Measurements from ENCODE around the gene CCL25.
"Not testable (repeated sequence)": the region's sequence is repeated elsewhere in the genome, so short reads cannot be mapped to it uniquely, and the experiment has no call there.

Gene CCL25

DNA sequence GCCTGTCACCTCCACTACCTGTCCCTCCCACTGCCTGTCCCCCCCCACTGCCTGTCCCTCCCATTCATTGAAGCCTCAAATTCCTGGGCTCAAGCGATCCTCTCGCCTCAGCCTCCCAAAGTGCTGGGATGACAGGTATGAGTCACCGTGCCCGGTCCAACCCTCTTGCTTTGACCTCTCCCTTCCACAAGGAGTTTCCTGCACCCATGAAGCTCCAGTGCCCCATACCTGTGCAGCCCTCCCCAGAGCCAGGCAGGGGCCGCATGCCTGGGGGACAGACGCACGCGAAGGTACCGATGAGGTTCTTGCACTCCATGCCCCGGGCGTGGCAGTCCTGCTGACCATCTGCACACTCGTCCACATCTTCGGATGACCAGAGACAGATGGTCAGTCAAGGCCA, 34.3 kb downstream of the CCL25 start:
- no peak for DNase-seq

DNA sequence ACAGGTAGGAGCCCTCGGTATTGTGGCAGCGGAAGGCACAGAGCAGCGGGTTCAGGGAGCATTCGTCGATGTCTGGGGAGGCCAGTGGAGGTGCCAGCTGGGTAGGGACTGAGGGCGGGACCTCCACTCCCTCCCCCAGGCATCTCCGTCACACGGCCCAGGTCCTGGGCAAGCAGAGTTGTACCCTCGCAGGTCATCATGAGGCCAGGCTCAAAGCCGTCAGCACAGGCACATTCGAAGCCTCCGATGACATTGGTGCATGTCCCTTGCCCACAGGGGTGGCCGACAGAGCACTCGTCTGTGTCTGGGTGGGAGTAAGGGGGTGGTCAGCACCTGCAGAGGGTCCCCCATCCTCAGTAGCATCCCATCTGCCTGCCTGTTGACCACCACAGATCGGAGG, 35.3 kb downstream of the CCL25 start:
- no peak for DNase-seq

DNA sequence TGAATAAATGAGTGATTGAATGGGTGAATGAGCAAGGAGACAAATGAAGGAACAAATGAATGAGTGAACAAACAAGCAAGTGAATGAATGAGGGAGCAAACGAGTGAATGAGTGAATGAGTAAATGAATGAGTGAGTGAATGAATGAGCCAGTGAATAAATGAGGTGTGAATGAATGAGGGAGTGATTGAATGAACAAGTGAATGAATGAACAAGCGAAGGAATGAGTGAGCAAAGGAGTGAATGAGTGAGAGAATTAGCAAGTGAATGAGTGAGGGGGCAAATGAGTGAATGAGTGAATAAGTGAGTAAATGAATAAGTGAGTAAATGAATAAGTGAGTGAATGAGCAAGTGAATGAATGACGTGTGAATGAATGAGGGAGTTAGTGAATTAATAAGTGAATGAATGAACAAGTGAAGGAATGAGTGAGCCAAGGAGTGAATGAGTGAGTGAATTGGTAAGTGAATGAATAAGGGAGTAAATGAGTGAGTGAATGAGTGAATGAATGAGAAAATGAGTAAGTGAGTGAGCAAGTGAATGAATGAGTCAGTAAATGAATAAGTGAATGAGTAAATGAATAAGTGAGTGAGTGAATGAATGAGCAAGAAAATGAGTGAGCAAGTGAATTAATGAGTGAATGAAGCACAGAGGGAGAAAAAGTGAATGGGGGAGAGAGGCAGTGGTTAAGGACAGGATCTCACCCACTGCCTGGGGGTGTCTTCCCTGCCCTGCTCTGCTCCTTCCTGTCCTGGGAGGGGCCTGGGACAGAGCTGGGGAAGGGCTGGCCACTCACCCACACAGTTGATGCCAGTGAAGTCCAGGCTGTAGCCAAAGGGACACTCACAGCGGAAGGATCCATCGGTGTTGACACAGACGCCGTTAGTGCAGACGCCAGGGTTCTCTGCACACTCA, 36.4 kb downstream of the CCL25 start:
- DNase-seq, result no peak

DNA sequence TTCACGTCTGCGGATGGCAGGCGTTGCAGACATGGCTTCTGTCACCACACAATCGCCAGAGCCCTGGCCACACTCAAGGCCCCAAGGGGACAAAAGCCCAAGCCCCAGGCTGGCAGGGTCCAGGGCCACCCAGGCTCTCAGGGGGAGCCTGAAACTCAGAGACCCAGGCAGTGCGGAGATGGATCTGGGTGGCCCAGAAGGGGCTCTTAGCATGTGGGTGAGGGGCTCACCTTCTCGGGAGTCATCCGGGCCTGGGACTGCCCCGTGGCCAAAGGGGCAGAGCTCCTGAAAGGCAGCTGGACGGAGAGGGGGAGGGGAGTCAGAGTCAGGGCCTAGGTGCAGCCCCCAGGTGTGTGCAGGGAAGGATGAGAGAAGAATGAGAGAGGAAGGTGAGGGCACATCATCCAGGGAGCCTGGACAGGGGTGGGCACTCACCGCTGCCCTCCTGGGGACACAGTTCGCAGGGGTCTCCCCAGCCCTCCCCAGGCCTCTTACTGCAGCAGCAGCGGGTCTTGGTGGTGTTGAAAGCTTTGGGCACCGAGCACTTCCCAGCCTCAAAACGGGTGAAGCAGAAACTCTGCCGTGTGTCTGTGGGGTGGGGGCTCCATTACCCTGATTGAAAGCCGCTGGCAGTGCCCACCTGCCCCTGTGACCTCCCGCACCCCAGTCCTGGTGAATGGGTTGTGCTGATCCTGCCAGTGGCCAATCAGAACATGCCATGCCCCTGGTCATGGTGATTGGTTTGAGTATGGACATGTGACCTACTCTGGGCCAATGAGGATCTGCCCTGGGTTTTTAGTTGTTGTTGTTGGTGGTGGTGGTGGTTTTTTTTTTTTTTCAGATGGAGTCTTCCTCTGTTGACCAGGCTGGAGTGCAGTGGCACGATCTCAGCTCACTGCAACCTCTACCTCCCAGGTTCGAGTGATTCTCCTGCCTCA, 37.4 kb downstream of the CCL25 start:
- DNase-seq, result no peak

DNA sequence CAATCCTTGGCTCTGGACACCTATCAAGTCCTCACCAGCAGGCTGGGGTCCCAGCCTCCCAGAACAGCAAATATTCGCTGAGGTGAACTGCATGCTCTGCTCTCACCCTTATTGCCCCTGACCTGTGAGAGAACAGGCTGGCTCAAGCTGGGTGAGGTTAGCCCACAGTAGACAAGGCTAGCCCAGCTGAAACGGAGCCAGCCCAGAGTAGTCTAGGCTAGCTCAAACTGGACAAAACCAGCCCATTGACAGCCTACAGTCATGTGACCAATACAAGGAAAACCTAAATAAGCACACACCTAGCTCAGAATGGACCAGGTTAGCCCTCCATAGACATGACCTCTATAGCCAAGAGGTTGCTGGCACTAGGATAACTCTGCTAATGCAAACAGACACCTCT, 38.4 kb downstream of the CCL25 start:
- DNase-seq, result no peak

DNA sequence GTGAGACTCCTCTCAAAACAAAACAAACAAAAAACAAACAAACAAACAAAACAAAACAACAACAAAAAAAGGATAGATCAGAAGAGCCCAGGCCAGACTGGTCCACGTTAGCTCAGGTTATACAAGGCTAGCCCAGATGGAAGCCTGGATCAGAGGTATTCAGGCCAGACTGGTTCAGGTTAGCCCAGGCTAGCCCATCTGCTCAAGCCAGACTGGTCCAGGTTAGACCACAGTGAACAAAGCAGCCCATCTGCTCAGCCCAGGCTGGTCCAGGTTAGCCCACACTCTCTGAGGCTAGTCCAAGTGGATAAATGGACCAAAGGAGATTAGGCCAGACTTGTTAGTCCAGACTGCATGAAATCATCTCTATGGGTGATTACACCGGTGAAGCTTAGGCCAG, 41.2 kb downstream of the CCL25 start:
- DNase-seq, result no peak

DNA sequence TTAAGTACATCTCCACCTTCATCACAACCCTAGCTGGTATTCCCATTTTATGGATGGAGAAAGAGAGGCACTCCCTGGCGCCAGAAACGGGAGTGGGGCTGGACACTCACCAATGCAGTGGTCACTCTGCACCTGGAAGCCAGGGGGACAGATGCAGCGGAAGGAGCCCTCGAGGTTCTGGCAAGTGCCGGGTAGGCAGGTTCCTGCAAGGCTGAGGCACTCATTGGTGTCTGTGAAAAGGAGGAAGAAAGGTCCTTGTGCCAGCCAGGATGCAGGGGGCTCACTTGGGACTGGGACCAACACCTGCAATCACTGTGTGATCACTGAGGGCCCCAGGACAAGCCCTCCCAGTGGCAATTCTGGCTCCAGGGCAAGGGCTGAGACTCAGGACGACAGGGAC, 41.8 kb downstream of the CCL25 start:
- peak in 1 of 2 experiments; percentile 37 for DNase-seq

DNA sequence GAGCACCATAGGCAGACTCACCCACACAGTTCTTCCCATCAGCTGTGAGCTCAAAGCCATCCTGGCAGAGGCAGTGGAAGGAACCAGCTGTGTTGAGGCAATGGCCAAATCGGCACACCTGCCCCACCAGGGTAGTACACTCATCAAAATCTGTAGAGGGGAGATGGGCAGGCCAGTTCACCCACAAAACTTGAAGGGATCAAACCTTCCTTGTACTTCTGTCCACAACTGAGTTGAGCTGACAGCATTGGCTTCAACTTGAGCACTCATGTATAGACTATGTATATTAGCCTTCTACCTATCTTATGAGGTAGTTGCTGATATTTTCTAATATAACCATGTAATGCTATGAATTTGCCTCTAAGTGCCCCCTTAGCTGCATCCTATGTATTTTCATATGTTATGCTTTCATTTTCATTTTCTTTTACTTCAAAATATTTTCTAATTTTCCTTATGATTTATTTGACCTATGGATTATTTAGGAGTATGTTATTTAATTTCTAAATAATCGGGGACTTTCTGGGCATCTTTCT, 42.9 kb downstream of the CCL25 start:
- DNase-seq, result no peak

DNA sequence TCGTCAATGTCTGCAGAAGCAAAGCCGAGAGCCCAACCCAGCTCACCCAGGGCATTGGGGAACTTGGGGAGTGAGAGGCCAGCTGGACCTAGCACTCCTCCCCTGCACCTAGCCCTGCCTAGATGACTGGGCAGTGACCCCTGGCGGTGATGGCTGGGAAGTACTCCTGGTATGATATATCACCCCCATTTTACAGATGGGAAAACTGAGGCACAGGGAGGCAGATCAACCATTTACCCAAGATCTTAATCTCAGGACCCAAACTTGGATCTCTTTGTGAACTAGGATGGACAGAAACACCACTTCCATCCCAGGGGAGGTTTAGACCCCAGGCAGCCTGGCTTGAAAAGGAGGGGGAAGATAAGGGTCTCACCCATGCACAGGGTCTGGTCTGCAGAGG, 43.5 kb downstream of the CCL25 start:
- DNase-seq, result no peak

DNA sequence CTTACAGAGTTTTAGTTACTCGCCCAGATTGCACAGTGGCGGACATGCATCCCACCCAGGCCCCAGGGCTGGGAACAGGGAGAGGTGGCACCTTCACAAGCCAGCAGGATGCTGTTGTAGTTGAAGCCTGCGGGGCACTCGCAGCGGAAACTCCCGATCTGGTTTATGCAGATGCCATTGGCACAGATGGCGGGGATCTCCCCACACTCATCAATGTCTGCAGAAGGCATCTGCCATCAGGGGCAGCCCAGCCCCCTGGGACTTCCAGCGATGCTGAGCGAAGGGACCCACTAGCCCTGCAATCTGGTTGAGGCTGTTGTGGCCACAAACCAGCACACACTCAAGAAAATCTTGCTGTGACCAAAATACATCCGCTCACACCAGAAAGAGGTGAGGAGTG, 44.6 kb downstream of the CCL25 start:
- DNase-seq, result peak; percentile 47 to 76

DNA sequence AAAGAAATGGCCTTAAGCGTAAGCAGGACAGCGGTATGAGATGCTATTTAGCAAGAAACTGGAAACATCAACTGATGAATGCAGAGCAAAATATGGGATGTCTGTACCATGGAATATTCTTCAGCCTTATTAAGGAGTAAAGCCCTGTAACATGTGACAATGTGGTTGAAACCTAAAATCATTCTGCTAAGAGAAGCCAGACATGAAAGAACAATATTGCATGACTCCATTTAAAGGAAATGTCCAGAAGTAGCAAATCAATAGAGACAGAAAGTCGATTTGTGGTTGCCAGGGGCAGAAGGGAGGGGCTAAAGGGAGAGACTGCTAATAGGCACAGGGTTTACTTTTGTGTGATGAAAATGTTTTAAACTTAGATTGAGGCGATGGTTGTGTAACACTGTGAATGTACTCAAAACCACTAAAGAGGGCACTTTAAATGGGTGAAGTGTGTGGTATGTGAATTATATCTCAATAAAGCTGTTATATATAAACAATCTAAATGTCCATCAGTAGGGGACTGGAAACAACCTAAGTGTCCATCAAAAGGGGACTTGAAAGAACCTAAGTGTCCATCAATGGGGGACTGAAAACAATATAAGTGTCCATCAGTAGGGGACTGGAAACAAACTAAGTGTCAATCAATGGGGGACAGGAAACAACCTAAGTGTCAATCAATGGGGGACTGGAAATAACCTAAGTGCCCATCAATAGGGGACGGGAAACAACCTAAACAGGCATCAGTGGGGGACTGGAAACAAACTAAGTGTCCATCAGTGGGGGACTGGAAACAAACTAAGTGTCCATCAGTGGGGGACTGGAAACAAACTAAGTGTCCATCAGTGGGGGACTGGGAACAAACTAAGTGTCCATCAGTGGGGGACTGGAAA, 45.4 kb downstream of the CCL25 start:
- DNase-seq, result no peak

DNA sequence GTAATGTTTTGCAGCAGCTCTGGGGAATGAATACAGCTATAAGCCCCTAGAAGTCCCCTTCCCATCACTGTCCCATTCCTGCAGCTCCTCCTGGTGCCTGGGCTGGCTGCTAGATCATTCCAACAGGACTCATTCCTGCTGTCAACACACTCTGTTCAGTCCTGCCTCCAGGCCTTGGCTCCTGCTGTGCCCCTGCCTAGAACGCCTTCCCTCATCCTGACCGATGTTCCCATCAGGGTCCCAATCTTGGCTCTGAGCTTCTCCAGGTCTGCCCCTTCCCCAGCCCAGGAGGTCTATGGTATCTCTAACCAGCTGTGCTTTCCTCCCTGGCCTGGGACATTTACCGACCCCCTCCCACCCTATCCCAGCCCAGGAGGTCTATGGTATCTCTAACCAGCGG, 48.8 kb downstream of the CCL25 start:
- DNase-seq, result no peak

DNA sequence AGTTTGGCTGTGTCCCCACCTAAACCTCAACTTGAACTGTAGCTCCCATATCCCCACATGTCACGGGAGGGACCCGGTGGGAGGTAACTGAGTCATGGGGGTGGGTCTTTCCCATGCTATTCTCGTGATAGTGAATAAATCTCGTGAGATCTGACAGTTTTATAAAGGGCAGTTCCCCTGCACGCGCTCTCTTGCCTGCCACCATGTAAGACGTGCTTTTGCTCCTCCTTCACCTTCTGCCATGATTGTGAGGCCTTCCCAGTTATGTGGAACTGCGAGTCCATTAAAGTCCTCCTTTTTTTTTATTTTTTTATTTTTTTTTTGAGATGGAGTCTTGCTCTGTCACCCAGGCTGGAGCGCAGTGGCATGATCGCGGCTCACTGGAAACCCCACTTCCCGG, 49.4 kb downstream of the CCL25 start:
- DNase-seq, result not testable (repeated sequence)

DNA sequence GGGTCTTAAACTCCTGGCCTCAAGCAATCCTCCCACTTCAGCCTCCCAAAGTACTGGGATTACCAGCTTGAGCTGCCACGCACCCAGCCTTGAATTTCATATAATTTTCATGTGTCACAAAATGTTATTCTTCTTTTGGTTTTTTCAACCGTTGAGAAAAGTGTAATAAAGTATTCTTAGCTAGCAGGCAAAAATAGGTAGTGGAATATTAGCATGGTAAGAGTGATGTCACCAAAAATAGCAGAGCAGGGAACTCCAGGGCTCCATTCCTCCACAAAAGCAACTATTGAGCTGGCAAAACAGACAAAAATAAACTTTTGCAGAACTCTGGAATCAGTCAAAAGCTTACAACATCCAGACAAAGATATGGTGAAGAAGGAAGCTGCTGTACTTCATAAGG, 52.9 kb downstream of the CCL25 start:
- DNase-seq, result no peak

DNA sequence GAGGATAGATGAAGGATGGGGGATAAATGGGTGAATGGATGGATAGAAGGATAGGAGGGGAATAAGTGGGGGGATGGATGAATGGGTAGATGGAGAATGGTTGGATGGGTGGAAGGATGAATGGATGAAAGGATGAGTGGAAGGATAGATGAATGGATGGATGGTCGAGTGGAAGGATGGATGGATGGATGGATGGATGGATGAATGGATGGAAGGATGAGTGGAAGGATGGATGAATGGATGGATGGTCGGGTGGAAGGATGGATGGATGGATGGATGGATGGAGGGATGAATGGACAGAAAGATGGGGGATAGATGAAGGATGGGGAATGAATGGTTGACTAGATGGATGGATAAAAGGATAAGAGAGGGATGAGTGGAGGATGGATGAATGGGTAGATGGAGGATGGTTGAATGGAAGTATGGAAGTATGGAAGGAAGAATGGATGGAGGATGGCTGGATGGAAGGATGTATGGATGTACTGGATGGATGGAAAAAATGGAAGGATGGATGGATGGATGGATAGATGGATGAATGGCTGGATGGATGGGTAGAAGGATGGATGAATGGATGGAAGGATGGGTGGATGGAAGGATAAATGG, 54.8 kb downstream of the CCL25 start:
- no peak for DNase-seq

DNA sequence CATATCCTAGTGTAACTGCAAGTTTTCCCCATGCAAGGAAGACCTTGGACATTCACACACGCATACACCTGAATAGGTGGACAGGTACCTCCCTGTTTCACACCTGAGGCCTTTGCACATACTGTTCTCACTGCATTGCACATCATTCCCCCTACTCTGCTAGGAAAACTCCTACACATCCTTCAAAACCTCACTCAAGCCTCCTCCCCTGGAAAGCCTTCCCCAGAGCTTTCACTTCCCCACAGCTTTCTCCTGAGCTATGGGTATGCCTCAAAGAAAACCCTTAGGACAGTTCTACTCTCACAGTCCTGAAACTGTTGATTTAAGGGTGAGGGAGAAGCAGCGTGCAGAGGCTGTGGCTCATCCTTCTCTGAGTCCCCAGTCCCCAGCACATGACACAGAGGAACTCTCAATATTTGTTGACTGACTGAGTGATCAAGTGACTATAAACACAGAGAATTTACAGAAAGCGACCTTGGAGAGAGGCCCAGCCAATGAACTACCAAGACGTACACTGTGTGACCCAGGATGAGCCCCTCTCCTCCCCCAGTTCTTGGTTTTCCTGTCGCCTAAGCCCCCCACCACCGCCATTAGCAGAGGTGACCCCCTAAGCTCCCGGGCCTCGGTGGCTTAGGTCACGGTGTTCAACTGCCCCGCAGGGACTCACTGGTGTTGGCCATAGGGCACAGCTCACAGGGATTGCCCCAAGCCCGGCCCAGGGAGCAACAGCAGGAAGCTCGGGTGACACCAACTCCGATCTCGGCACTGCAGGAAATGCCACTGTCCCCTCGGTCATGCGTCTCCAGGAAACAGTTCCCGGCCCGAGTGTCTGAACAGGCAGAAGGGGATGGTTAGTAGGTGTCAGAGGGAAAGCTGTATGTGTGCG, 56.2 kb downstream of the CCL25 start:
- DNase-seq, result no peak

DNA sequence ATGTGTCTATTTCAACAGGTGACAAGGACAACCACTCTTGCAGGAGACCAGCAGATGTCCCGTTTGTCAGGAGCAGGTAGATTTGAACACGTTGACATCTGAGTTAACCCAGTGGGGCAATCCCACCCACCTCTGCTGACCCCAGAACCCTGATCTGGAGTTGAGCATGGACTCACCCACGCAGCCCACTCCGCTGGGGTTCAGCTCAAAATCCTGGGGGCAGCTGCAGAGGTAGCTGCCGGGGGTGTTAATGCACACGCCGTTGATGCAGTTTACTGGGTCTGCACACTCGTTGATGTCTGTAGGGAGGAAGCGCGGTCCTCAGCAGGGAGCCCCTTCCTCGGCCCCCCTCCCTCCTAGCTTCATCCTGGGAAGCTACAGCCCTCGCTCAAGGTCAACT, 56.9 kb downstream of the CCL25 start:
- DNase-seq, result no peak

DNA sequence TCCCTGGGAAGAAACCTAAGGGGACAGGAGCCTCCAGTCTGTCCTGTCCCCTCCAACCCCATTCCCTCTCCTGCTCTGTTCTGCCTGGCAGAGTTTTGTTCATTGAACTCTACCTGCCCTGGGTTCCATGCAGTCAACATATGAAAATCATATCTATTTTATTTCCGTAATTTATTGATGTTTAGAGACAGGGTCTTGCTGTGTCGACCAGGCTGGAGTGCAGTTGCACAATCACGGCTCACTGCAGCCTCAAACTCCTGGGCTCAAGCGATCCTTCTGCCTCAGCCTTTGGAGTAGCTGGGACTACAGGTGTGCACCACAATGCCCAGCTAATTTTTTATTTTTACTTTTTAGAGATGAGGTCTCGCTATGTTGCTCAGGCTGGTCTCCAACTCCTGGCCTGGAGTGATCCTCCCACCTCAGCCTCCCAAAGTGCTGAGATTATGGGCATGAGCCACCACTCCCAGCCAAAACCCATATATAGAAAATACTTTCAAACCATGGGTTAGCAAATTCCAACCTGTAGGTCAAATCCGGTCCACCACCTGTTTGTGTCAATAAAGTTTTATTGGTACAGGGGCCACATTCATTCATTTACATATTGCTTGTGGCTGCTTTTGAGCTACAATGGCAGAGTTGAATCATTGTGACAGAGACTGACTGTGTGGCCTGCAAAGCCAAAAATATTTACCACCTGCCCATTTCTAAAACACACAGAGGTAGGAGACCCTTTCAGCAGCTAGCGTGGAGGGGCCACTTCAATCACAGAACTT, 57.5 kb downstream of the CCL25 start:
- no peak for DNase-seq

DNA sequence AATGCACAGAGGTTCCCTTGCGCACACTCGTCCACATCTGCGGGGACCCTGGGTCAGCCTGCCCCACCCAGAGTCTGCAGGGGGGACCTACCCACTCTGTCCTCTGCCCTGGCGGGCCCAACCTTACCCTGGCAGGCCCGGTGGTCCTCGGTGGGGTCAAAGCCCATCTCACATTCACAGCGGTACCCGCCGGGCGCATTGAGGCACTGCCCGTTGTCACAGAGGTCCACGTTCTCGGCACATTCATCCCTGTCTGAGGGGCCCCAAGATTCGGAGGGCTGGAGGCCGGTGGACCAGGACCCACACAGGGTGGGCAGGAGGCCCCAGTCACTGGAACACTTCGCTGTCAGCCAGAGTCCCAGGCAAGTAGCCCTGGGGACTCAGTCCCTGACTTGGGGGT, 58.4 kb downstream of the CCL25 start:
- no peak for DNase-seq

DNA sequence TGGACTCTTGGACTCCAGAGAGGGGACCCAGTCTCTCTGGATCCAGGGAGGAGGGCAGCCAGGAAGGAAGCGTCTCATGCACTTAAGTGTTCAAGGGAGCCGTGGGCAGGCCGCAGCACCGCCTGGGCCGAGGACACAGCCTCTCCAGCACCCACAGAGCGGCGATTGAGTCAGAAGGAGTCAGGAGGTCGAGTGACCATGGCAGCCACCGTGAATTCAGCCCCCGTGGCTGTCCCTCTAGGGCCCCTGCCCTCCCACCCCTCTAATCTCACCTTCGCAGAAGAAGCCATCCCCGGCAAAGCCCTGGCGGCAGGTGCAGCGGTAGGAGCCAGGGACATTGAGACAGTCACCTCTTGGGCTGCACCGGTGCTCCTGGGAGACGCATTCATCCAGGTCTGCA, 58.8 kb downstream of the CCL25 start:
- DNase-seq, result no peak

All from NCI-H524 (cell line).